Neural cell (in vitro differentiated cells): Measurements from ENCODE around the gene TRMU.

Experiments used
- CTCF ChIP-seq: fragments of 450-650 bp; IDR thresholded peaks from 2 replicates; pipeline ENCODE4 v1.5.1; 2014; ENCODE audit warnings: antibody characterized with exemption, mild to moderate bottlenecking, moderate library complexity; ENCODE audit not compliant: poor library complexity, severe bottlenecking
- EP300 ChIP-seq: fragments of 450-650 bp; conservative IDR thresholded peaks from 2 replicates; pipeline ENCODE4 v1.6.1; 2014; ENCODE audit warnings: antibody characterized with exemption, mild to moderate bottlenecking, moderate library complexity; ENCODE audit not compliant: poor library complexity, severe bottlenecking
- EZH2 ChIP-seq: fragments of 200-600, 300-800 bp; shearing (Covaris generic), sonication (generic); IDR thresholded peaks from 2 replicates; pipeline ENCODE4 v1.6.1; 2014; ENCODE audit warnings: antibody characterized with exemption, low read length, borderline replicate concordance, mild to moderate bottlenecking; ENCODE audit not compliant: insufficient read depth, poor library complexity, severe bottlenecking
- MXI1 ChIP-seq: fragments of 450-650 bp; conservative IDR thresholded peaks from 2 replicates; pipeline ENCODE4 v1.6.1; 2014; ENCODE audit warnings: antibody characterized with exemption, mild to moderate bottlenecking; ENCODE audit not compliant: poor library complexity, severe bottlenecking
- POLR2AphosphoS5 ChIP-seq: IDR thresholded peaks from 2 replicates; pipeline ENCODE4 v1.6.1; 2012
- RAD21 ChIP-seq: fragments of 450-650 bp; conservative IDR thresholded peaks from 2 replicates; pipeline ENCODE4 v1.6.1; 2014; ENCODE audit warnings: antibody characterized with exemption, mild to moderate bottlenecking, moderate library complexity
- REST ChIP-seq: IDR thresholded peaks from 2 replicates; pipeline ENCODE4 v1.6.1; 2012; ENCODE audit warnings: borderline replicate concordance
- SMC3 ChIP-seq: fragments of 450-650 bp; conservative IDR thresholded peaks from 2 replicates; pipeline ENCODE4 v1.6.1; 2014; ENCODE audit warnings: antibody characterized with exemption, mild to moderate bottlenecking, moderate library complexity; ENCODE audit not compliant: poor library complexity
- TAF1 ChIP-seq: IDR thresholded peaks from 2 replicates; pipeline ENCODE4 v1.6.1; 2012; ENCODE audit warnings: low read depth

GRCh38 chr22:46349238-46349637 lies 13.7 kb downstream of the TRMU start:
- TF ChIP-seq CTCF (no peak), TAF1 (no peak), REST (no peak), EP300 (no peak), MXI1 (no peak), SMC3 (no peak), POLR2AphosphoS5 (no peak), EZH2 (no peak), RAD21 (no peak)
